ACC112 (cell line): ENCODE results near the gene LHFPL4.
A peak's percentile ranks its signal among the peaks of the same experiment; 100 is the strongest.
"Not testable (repeated sequence)": the region's sequence is repeated elsewhere in the genome, so short reads cannot be mapped to it uniquely, and the experiment has no call there.

Experiments
- H2AFZ ChIP-seq: fragments of 200-600 bp; sonication (generic); one replicate; pipeline ENCODE4 v1.6.0; 2017; ENCODE audit warnings: antibody characterized with exemption, low read length; ENCODE audit not compliant: unreplicated experiment
- H3K27ac ChIP-seq: fragments of 200-600 bp; sonication (generic); 2 replicates; pipeline ENCODE4 v1.5.1; 2014; ENCODE audit warnings: low read depth, mild to moderate bottlenecking, antibody characterized with exemption, low read length, moderate library complexity
- H3K27me3 ChIP-seq: fragments of 200-600 bp; sonication (generic); 2 replicates; pipeline ENCODE4 v1.6.1; 2014; ENCODE audit warnings: mild to moderate bottlenecking, antibody characterized with exemption, low read length, moderate library complexity, mixed read lengths; ENCODE audit not compliant: insufficient read depth
- H3K36me3 ChIP-seq: fragments of 200-600 bp; sonication (generic); 2 replicates; pipeline ENCODE4 v1.6.1; 2016; ENCODE audit warnings: mild to moderate bottlenecking, antibody characterized with exemption, low read length, moderate library complexity, mixed read lengths; ENCODE audit not compliant: insufficient read depth
- H3K4me1 ChIP-seq: fragments of 200-600 bp; sonication (generic); one replicate; pipeline ENCODE4 v1.6.1; 2016; ENCODE audit warnings: low read length, mixed read lengths; ENCODE audit not compliant: insufficient read depth, unreplicated experiment, control insufficient read depth
- H3K4me3 ChIP-seq: fragments of 200-600 bp; sonication (generic); 2 replicates; pipeline ENCODE4 v1.5.1; 2014; ENCODE audit warnings: mild to moderate bottlenecking, low read depth, low read length
- H3K79me2 ChIP-seq: fragments of 200-600 bp; sonication (generic); one replicate; pipeline ENCODE4 v1.6.0; 2016; ENCODE audit warnings: low read length; ENCODE audit not compliant: control insufficient read depth, unreplicated experiment, insufficient read depth

LHFPL4 gene

GRCh38 chr3:9500108-9501050 lies 53.2 kb downstream of the LHFPL4 start:
- H3K4me3 ChIP-seq: peak overlapping the region; percentile 44
- H3K27ac ChIP-seq: no peak overlapping the region
- H3K4me1 ChIP-seq: peaks cover 4% of the 10 kb centered on the region
- H3K36me3 ChIP-seq: no peaks in the 10 kb centered on the region
- no peaks in the 10 kb centered on the region for H3K79me2 ChIP-seq
- H2AFZ ChIP-seq: no peak overlapping the region
- H3K27me3 ChIP-seq: peaks cover 12% of the 10 kb centered on the region

- 0 out of 2 replicates have a peak overlapping the region, but pooled peaks have one; percentile 44 for H3K4me3 ChIP-seq
- H2AFZ ChIP-seq: no peak overlapping the region
- no peaks in the 10 kb centered on the region for H3K36me3 ChIP-seq
- H3K27ac ChIP-seq: no peak overlapping the region
- H3K4me1 ChIP-seq: peaks cover 4% of the 10 kb centered on the region
- H3K79me2 ChIP-seq: no peaks in the 10 kb centered on the region
- H3K27me3 ChIP-seq: peaks cover 12% of the 10 kb centered on the region
Observed at GRCh38 chr3:9499455-9500107, 54.0 kb downstream of the LHFPL4 start.

DNA sequence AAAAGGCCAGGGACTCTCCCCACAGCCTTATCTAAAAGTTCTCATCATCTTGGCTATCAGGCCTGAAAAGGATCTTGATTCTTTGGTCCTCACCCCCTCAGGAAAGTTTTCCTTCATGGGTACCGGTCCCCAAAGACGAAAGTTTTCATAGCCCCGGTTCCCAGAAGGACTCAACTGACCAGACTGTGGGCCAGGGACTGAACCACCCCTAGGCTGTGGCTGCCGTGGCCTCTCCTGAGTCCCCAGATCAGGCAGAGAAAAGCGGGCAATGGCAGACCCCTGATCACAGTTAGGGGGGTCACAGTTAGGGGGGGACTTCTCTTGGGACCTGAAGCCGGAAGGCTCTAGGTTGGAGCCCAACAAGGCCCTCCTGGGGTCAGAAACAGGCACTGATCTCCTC lies 54.8 kb downstream of the LHFPL4 start:
- H3K27me3 ChIP-seq: peaks cover 12% of the 10 kb centered on the region

GRCh38 chr3:9497821-9498565 lies 55.6 kb downstream of the LHFPL4 start:
- Histone ChIP-seq H3K4me3 (no peak overlapping the region), H2AFZ (no peak overlapping the region), H3K27ac (no peak overlapping the region), H3K79me2 (no peaks in the 10 kb centered on the region), H3K36me3 (no peaks in the 10 kb centered on the region), H3K27me3 (peaks cover 12% of the 10 kb centered on the region), H3K4me1 (peaks cover 4% of the 10 kb centered on the region)

More for the DNA sequence above, 54.8 kb downstream of the LHFPL4 start:
- Histone ChIP-seq H2AFZ (no peak overlapping the region), H3K36me3 (no peaks in the 10 kb centered on the region), H3K79me2 (no peaks in the 10 kb centered on the region), H3K27ac (no peak overlapping the region), H3K4me3 (no peak overlapping the region), H3K4me1 (peaks cover 4% of the 10 kb centered on the region)

DNA sequence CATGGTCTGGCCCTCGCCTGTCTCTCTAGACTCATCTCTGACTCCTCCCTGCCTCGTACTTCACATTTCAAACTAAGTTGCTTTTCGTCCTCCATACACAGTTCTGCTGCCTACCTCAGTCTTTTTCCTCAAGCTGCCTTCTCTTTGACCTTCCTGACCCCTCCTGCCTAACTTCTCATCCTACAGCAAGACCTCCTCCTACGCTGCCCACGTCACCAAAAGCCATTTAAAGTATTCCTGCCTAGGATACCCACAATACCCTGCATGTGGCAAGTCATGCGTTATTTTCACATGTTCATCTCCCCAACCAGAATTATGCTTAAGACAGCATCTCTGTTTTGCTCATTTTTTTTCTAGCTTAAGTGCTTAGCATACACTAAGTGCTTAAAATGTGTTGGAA lies 56.7 kb downstream of the LHFPL4 start:
- H3K27ac ChIP-seq: no peak overlapping the region
- H3K36me3 ChIP-seq: no peaks in the 10 kb centered on the region
- H3K27me3 ChIP-seq: peaks cover 12% of the 10 kb centered on the region
- H2AFZ ChIP-seq: no peak overlapping the region
- peaks cover 4% of the 10 kb centered on the region for H3K4me1 ChIP-seq
- no peaks in the 10 kb centered on the region for H3K79me2 ChIP-seq
- H3K4me3 ChIP-seq: no peak overlapping the region

DNA sequence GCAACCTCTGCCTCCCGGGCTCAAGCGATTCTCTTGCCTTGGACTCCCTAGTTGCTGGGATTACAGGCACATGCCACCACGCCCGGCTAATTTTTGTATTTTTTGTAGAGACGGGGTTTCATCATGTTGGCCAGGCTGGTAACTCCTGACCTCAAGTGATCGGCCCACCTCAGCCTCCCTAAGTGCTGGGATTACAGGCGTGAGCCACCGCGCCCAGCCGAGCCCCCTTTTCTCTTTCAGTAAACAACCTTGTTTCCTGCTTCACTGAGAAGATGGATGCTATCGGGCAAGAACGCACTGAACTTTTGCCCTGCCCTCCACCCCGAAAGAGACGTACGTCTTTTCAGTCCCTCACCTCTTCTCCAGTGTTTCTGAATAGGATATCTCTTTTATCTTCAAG lies 59.6 kb downstream of the LHFPL4 start:
- H3K4me1 ChIP-seq, H2AFZ ChIP-seq, H3K36me3 ChIP-seq, H3K27ac ChIP-seq, H3K27me3 ChIP-seq, H3K79me2 ChIP-seq, H3K4me3 ChIP-seq: not testable (repeated sequence)

- H3K27ac ChIP-seq: no peak overlapping the region
Observed at GRCh38 chr3:9491506-9491905, 62.1 kb downstream of the LHFPL4 start.

DNA sequence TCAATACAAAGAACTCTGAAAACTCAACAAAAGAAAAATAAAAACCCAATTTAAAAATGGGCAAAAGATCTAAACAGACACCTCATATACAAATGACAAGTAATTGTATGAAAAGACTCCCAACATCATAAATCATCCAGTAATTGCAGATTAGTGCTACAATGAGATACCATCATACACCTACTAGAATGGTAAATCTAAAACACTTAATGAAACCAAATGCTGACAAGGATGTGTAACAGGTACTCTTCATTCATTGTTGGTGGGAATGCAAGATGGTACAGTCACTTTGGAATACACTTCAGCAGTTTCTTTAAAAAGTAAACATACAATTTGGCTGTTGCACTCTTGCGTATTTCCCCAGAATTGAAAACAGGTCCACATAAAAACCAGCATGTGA lies 68.4 kb downstream of the LHFPL4 start:
- Histone ChIP-seq H3K4me3 (no peak overlapping the region), H2AFZ (no peak overlapping the region), H3K4me1 (no peaks in the 10 kb centered on the region), H3K27ac (no peak overlapping the region), H3K27me3 (no peaks in the 10 kb centered on the region), H3K36me3 (peaks cover 32% of the 10 kb centered on the region), H3K79me2 (no peaks in the 10 kb centered on the region)

More at GRCh38 chr3:9491506-9491905, 62.1 kb downstream of the LHFPL4 start:
- Histone ChIP-seq H3K4me3 (no peak overlapping the region), H2AFZ (no peak overlapping the region), H3K36me3 (peaks cover 6% of the 10 kb centered on the region; the same call in 1 of the 2 replicates), H3K79me2 (no peaks in the 10 kb centered on the region), H3K4me1 (no peaks in the 10 kb centered on the region), H3K27me3 (no peaks in the 10 kb centered on the region)

DNA sequence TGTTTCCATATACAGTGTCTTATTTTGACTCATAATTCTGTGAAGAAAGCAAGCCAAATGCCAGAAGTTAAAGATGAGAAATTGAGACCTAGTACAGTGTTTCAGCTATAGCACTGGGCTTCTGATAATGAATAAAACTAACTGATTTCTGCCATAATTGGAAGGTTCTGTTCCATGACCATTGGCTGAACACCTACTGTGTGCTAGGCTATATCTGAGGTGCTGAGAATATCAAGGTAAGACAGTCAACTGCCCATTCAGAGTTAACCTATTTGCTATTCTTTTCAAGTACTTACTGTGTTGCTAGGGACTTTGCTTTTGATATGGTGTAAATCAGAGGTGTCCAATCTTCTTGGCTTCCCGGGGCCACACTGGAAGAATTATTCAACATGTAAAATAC lies 73.4 kb downstream of the LHFPL4 start:
- peaks cover 57% of the 10 kb centered on the region for H3K36me3 ChIP-seq

DNA sequence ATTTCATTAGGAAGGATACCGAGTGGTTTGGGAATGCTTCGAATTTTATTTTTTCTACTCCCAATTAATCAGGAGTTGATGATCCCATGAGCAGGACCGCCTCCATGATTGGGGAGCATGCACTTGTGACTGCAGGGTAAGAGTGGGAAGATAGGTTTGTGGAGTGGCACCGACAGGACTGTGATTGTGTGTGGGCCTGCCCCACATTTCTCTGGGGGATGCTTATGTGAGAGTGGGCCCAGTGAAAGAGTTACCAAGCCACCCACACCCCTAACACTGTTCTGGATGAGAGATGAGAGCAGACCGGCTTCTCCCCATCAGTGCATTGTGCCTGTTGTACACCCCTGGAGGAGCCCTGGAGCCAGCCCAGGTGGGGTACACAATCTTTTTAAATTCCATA lies 76.7 kb downstream of the LHFPL4 start:
- H2AFZ ChIP-seq: no peak overlapping the region
- no peaks in the 10 kb centered on the region for H3K4me1 ChIP-seq
- H3K27ac ChIP-seq: no peak overlapping the region
- no peak overlapping the region for H3K4me3 ChIP-seq
- H3K27me3 ChIP-seq: no peaks in the 10 kb centered on the region
- H3K36me3 ChIP-seq: peaks cover 74% of the 10 kb centered on the region
- H3K79me2 ChIP-seq: no peaks in the 10 kb centered on the region

More for the DNA sequence above, 73.4 kb downstream of the LHFPL4 start:
- no peaks in the 10 kb centered on the region for H3K27me3 ChIP-seq
- H3K79me2 ChIP-seq: no peaks in the 10 kb centered on the region
- H3K4me1 ChIP-seq: no peaks in the 10 kb centered on the region
- no peak overlapping the region for H2AFZ ChIP-seq
- H3K27ac ChIP-seq: no peak overlapping the region
- H3K4me3 ChIP-seq: no peak overlapping the region
